ENCODE data around the gene ARHGAP4.

The ARHGAP4 gene

GRCh38 chrX:153961292-153961691 lies 35.2 kb upstream of the ARHGAP4 start:
- no peak for DNase-seq

DNA sequence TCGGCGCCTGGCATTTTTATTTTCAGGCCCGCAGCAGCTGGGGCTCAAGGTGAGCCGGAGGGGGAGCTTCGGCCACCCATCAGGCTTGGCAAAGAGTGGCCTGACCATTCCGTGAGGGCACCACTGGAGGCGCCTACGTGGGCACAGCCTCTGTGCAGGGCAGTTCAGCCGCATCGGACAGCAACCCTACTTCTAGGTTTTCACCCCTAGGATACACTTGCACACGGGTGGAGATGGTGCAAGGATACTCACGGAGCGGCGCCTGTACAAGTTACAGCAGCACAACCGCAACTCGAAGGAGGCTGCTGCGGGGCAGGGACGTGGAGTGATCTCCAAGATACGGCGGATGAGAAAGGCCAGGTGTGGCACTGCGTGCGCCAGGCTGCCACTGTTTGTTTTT lies 34.7 kb upstream of the ARHGAP4 start:
- no peak for DNase-seq

DNA sequence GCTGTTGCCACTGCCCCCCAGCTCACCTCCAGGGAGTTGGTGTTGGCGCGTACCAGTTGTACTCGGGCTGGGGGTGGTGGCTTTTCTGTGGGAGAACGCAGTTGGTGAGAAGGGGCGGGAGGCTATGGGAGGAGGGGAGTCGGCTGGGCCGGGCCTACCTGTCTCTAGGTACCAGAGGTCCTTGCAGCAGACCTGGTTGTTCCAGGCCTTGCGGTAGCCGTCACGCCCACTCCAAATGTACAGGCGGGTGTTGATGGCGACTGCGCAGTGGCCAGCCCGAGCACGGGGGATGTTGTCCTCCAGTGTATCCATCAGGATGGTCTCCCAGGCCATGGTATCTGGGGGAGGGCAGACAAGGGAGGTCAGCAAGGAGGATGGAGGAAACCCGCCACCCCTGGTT lies 34.0 kb upstream of the ARHGAP4 start:
- DNase-seq = no peak

GRCh38 chrX:153959649-153960048 lies 33.6 kb upstream of the ARHGAP4 start:
- DNase-seq = no peak

GRCh38 chrX:153958605-153959004 lies 32.5 kb upstream of the ARHGAP4 start:
- DNase-seq = no peak

- DNase-seq = no peak
These were observed 31.2 kb upstream of the ARHGAP4 start for GRCh38 chrX:153957224-153957623.

GRCh38 chrX:153956044-153956907 lies 30.2 kb upstream of the ARHGAP4 start:
- no peak for DNase-seq

- DNase-seq = no peak
These were observed 29.2 kb upstream of the ARHGAP4 start for GRCh38 chrX:153955228-153955732.

GRCh38 chrX:153954558-153955227 lies 28.6 kb upstream of the ARHGAP4 start:
- DNase-seq = no peak

- no peak for DNase-seq
These were observed 28.0 kb upstream of the ARHGAP4 start for GRCh38 chrX:153953892-153954557.

DNA sequence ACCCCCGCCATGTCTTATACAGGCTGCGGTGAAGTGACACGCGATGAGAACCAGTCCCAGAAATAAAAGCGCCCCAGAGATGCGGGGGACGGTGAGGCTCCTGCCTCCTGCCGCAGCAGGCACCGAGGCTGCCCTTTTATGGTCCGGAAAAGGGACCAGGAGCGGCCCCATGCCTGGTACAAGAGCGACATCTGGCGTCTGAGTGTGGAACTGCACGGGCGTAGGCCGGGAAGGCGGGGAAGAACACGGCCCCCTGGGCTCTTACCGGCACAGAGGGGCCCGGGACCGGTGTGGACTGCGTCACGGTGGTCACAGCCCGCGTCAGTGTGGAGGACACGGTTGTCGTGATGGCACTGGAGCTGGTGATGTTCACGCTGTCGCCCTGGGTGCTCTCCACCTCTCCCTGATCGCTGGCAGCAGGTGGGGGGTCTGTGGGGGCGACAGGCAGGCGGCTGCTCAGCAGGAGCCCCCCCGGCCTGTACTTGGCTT lies 27.3 kb upstream of the ARHGAP4 start:
- peak; percentile 32 for DNase-seq

GRCh38 chrX:153952373-153953026 lies 26.4 kb upstream of the ARHGAP4 start:
- no peak for DNase-seq

DNA sequence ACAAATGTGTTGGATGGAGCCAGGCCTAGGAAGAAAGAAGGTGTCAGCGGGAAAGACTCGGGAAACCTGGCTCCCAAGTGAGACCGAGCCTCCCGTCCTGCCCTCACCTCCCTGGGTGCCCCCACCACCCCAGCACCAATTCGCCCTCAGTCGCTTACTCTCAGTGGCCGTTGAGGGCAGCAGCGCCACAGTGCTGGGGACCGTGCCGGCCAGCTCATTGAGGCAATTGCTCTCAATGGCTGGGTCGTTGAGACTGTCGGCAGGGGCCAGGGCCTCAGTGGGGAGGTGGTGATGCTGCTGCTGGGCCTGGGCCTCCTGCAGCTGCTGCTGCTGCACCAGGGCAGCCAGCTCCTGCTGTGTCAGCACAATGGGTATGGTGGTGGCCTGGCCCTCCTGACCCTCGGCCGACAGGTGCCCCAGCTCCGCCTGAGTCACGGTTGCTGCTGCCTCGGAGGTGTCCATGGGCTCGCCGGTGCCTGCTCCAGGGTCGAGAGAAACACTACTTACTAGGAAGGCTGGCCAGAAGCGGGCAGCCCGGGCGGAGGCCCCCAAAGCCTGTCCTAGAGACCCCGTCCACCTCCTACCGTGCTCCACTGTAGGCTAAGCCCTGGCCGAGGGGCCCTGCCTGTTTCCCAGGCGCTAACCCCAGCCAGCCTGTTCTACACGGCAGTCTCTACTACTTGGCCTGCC lies 25.8 kb upstream of the ARHGAP4 start:
- no peak for DNase-seq

- no peak for DNase-seq
These were observed 24.1 kb upstream of the ARHGAP4 start for GRCh38 chrX:153950127-153950526.

DNA sequence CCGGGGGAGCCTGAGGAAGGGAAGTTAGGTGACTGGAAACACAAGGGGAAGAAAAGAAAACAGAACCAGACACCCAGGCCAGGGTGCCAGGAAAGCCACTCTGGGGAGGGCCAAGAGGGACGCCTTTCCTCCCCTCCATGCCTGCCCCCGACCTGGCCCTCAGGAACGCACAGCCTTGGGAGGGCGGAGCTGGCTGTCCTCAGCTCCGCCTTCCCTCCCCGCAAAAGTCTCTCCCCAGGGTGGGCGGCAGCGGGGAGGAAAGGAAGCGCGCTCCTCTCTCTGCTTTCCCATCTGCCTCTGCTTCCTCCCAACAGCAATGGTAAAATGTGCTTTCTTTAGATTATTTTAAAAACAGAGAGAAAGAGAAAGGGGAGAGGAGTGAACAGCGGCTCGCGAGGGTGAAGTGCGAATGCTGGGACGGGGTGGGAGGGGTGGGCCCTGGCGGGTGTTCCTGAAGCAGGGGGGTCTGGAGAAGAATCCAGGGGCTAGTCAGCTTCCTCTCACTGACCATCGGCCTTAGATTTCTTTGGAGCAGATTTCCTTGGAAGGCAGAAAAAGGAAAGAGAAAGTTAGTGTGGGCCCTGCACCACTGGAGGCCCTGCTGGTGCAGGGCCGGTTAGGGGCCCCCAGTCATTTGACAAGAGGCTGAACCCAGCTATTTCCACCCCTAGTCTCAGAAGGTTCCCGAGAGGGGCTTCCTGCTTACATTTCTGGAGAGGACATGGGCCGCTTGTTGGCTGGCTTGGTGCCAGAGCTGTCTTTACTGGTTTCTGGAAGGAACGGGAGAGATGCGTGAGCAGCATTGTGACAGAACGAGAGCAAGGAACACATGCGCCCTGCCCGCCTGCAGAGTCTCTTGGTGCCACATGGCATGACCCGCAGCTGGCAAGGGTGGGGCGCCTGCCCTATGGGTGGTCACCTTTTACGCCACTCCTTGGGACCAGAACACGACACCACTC lies 23.1 kb upstream of the ARHGAP4 start:
- DNase-seq = no peak

DNA sequence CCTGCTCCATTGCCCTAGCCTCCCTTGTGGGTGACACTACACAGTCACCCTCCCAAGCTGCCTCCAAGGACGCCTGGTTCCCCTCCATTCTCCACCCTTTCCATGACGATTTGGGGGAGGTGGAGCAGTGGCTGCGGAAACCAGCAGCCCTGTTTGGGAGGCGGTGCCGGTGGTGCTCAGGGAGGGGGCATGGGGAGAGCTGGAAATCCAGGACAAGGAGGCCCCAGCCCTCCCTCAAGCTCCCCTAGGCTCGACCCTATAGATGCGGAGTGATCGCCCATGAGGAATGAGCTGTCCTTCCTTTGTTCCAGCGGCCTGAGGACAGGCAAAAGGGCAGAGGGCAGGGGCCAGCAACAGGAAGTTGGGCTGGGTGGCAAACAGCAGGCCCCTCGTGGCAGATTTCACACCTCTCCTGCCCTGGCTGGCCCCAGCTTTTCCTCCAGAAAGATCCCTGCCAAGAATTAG lies 22.0 kb upstream of the ARHGAP4 start:
- DNase-seq = no peak

- peak; percentile 68 for DNase-seq
These were observed 21.1 kb upstream of the ARHGAP4 start for GRCh38 chrX:153947009-153947769.

DNA sequence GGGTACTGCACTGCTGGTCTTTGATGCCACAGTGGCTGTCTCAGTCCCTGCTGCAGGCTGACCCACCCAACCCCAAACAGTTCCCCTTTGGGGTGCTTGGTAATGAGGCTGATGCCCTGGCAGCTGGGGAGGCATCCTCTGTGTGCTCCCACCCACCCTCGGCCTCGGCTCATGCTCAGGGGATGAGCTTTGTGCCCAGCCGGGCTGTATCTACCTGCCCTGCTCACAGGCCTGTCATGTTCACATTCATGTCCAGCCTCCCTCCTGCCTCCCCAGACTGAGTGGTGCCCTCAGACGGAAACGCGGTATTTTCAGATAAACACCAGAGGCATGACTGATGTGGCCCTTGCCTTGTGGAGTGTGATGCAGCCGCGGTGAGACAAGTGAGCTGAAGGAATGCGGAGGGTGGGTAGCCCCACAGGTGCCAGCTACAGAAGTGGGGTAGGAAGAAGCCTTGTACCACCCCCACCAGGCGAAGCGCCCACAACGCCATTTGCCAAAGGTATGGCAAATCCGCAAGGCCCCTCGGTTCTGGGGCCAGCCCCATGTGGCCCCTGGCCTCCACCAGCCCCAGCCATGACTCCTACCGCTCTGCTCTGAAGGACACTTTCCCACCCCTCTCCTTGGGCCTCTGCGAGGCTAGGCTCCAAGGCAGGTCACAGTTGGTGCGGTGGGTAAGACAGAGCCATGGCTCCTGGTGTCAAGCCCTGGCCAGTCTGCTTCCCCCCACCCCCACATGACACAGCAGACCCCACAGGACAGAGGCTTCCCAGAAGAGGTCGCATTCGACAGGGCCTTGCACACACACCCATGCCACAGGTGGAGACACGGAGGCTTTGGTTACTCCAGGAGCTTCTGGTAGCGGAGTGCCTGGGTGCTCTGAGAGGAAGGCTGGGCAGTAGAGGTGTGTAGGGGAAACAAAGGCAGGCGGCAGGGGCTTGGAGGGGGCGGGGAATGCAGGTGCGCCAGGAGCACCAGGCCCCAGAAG lies 20.2 kb upstream of the ARHGAP4 start:
- no peak for DNase-seq

DNA sequence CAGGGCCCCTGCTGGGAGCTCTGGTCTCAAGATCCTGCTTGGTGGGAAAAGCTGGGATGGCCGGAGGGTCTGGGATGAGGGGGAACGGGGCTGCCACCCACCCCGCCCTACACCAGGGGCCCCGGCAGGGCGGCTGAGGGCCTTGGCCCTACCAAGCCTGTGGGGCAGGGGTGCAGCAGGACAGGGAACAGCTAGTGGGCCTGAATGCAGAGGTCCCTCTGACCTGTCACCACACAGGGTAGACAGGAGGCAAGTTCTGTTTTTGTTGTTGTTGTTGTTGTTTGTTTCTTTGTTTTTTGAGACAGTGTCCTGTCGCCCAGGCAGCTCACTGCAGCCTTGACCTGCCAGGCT lies 18.7 kb upstream of the ARHGAP4 start:
- no peak for DNase-seq
